ENCODE results near the gene RET. TPM values are rescaled to one million over a fixed set of nuclear protein-coding genes. Genes with fewer than 3 reads are reported as not detected.
"Not testable (repeated sequence)": the region's sequence is repeated elsewhere in the genome, so short reads cannot be mapped to it uniquely, and the experiment has no call there.

RET gene
- total RNA-seq, 2 donors from 2014 or later: not detected

GRCh38 chr10:43131906-43132305, 55.0 kb downstream of the RET start:
- Mint-ChIP-seq H3K4me1 (ENCODE audit: low read depth in 2 of 2) (peaks cover 68 to 75% of the 10 kb centered on the region in 2 donors), H3K36me3 (no peaks in the 10 kb centered on the region), H3K9me3 (no peaks in the 10 kb centered on the region), H3K27ac (peak overlapping the region; percentile 36 to 91), H3K4me3 (no peak overlapping the region), H3K27me3 (no peaks in the 10 kb centered on the region)
- ATAC-seq (no peak), DNase-seq (ENCODE audit: low spot score) (no peak)

GRCh38 chr10:43132867-43133787, 56.3 kb downstream of the RET start:
- no peak overlapping the region for H3K4me3 Mint-ChIP-seq
- H3K9me3 Mint-ChIP-seq: no peaks in the 10 kb centered on the region
- peaks cover 64 to 65% of the 10 kb centered on the region in 2 donors for H3K4me1 Mint-ChIP-seq (ENCODE audit: low read depth in 2 of 2)
- H3K27ac Mint-ChIP-seq: peak overlapping the region in 1 of 2 donors; percentile 72
- DNase-seq (ENCODE audit: low spot score): peak; percentile 35
- H3K27me3 Mint-ChIP-seq: no peaks in the 10 kb centered on the region
- no peaks in the 10 kb centered on the region for H3K36me3 Mint-ChIP-seq
- no peak for ATAC-seq

GRCh38 chr10:43134126-43134905, 57.4 kb downstream of the RET start:
- H3K4me1 Mint-ChIP-seq (ENCODE audit: low read depth in 2 of 2): peaks cover 58% of the 10 kb centered on the region in 2 donors
- no peaks in the 10 kb centered on the region for H3K27me3 Mint-ChIP-seq
- no peak overlapping the region for H3K4me3 Mint-ChIP-seq
- no peak overlapping the region for H3K27ac Mint-ChIP-seq
- H3K36me3 Mint-ChIP-seq: peaks cover 4% of the 10 kb centered on the region
- ATAC-seq (no peak), DNase-seq (ENCODE audit: low spot score) (no peak)
- H3K9me3 Mint-ChIP-seq: no peaks in the 10 kb centered on the region

DNA sequence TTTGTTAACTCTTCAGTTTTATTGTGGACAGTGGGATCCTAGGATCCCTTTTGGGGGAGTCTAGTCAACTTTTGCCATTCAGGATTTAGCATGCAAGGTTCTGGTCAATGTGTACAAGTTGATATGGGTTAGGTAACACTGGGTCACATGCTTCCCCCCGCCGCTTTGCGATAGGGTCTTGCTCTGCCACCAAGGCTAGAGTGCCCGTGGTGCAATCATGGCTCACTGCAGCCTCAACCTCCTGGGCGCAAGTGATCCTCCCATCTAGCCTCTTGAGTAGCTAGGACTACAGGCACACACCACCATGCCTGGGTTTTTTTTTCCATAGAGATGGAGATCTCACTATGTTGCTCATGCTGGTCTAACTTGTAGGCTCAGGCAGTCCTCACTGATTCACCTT, 58.2 kb downstream of the RET start:
- Mint-ChIP-seq H3K27ac (peak overlapping the region; percentile 90 to 92), H3K36me3 (peaks cover 4% of the 10 kb centered on the region), H3K9me3 (no peaks in the 10 kb centered on the region), H3K4me3 (no peak overlapping the region), H3K4me1 (ENCODE audit: low read depth in 2 of 2) (peaks cover 58 to 60% of the 10 kb centered on the region in 2 donors), H3K27me3 (no peaks in the 10 kb centered on the region)
- ATAC-seq (no peak), DNase-seq (ENCODE audit: low spot score) (no peak)

GRCh38 chr10:43135656-43136055, 58.8 kb downstream of the RET start:
- peaks cover 59 to 61% of the 10 kb centered on the region in 2 donors for H3K4me1 Mint-ChIP-seq (ENCODE audit: low read depth in 2 of 2)
- H3K36me3 Mint-ChIP-seq: peaks cover 4% of the 10 kb centered on the region
- peak overlapping the region; percentile 91 for H3K4me3 Mint-ChIP-seq
- no peak for ATAC-seq
- no peaks in the 10 kb centered on the region for H3K9me3 Mint-ChIP-seq
- H3K27ac Mint-ChIP-seq: peak overlapping the region; percentile 90 to 92
- no peaks in the 10 kb centered on the region for H3K27me3 Mint-ChIP-seq
- no peak for DNase-seq (ENCODE audit: low spot score)

DNA sequence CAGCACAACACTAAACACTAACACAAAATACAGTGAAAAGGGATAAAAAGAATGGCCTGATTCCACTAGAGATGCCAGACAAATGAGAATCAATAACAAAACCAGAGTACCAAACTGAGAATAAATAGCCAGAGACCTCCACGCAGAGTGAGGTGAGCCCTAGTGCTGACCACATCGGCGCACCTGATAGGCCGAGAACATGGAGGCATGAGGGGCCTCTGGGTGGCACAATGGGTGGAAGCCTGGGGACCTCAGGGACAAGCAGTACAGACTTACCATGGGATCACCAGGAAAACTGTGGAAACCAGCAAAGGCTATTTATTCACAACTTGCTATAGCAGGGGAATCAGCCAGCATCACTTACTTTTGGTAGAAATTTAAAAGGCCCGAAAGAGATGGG, 59.6 kb downstream of the RET start:
- peaks cover 4% of the 10 kb centered on the region for H3K36me3 Mint-ChIP-seq
- peak overlapping the region; percentile 91 for H3K4me3 Mint-ChIP-seq
- peaks cover 55 to 61% of the 10 kb centered on the region in 2 donors for H3K4me1 Mint-ChIP-seq (ENCODE audit: low read depth in 2 of 2)
- DNase-seq (ENCODE audit: low spot score) (no peak), ATAC-seq (no peak)
- H3K9me3 Mint-ChIP-seq: no peaks in the 10 kb centered on the region
- peak overlapping the region; percentile 90 to 92 for H3K27ac Mint-ChIP-seq
- no peaks in the 10 kb centered on the region for H3K27me3 Mint-ChIP-seq

DNA sequence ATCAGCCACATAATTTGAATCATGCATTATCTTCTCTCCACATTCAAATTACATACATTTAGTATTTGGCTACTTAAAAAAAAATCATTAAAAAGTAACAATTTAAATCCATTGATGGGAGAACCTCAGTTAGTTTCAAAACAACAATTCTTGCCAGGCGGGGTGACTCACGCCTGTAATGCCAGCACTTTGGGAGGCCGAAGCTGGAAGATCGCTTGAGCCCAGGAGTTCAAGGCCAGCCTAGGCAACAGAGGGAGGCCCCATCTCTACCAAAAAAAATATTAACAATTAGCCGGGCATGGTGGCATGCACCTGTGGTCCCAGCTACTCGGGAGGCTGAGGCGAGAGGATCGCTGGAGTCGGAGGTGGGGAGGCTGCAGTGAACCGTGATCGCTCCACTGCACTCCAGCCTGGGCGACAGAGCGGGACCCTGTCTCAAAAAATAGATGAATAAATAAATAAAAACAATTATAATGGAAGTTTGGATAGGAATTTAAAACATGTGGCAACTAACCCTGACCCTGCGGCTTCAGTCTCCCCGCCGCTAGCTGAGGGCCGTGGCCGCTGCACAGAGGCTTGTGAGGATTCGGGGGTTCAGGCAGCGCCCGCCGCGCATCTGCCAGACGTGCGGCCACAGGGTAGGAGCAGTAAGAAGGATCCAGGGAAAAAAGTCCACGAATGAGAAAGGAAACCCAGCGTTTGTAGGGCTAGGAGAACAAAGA, 60.3 kb downstream of the RET start:
- peak overlapping the region; percentile 91 for H3K4me3 Mint-ChIP-seq
- H3K36me3 Mint-ChIP-seq: peaks cover 4% of the 10 kb centered on the region

DNA sequence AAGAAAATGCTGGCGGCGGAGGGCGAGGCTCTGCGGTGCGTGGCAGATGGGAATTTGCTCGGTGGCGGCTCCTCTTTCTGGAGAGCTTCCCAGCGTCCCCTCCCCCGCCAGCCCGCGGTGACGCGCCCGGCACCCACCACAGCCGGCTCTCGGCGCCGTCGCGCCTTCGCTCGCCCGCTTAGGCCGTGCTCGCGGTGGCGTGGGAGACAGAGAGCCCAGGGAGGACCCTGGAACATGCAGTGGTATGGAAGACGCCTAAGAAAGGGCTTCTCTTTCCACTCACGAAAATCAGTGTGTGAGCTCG, 60.8 kb downstream of the RET start:
- H3K4me1 Mint-ChIP-seq (ENCODE audit: low read depth in 2 of 2): peaks cover 58 to 66% of the 10 kb centered on the region in 2 donors
- H3K27ac Mint-ChIP-seq: peak overlapping the region; percentile 90 to 92
- peak; percentile 43 for ATAC-seq

More for the DNA sequence above, 60.3 kb downstream of the RET start:
- Mint-ChIP-seq H3K27ac (peak overlapping the region; percentile 90 to 92), H3K9me3 (no peaks in the 10 kb centered on the region), H3K27me3 (no peaks in the 10 kb centered on the region), H3K4me1 (ENCODE audit: low read depth in 2 of 2) (peaks cover 53 to 62% of the 10 kb centered on the region in 2 donors)
- no peak for ATAC-seq
- no peak for DNase-seq (ENCODE audit: low spot score)

GRCh38 chr10:43138021-43138756, 61.3 kb downstream of the RET start, which contains the start of gene CSGALNACT2:
CSGALNACT2 (plus strand) TSS chr10:43138445; CDS start chr10:43155150, 16,705 bp downstream.
- no peaks in the 10 kb centered on the region for H3K9me3 Mint-ChIP-seq
- H3K27ac Mint-ChIP-seq: peak within 1 kb of the TSS; percentile 90 to 92
- no peaks in the 10 kb centered on the region for H3K27me3 Mint-ChIP-seq
- DNase-seq (ENCODE audit: low spot score) (peak; percentile 93), ATAC-seq (peak; percentile 86 to 93)
- H3K4me3 Mint-ChIP-seq: peak within 1 kb of the TSS; percentile 91
- peaks cover 4% of the 10 kb centered on the region for H3K36me3 Mint-ChIP-seq
- peaks cover 54 to 64% of the 10 kb centered on the region in 2 donors for H3K4me1 Mint-ChIP-seq (ENCODE audit: low read depth in 2 of 2)

More for the DNA sequence above, 60.8 kb downstream of the RET start:
- Mint-ChIP-seq H3K36me3 (peaks cover 4% of the 10 kb centered on the region), H3K9me3 (no peaks in the 10 kb centered on the region), H3K27me3 (no peaks in the 10 kb centered on the region), H3K4me3 (peak overlapping the region; percentile 91)
- no peak for DNase-seq (ENCODE audit: low spot score)

DNA sequence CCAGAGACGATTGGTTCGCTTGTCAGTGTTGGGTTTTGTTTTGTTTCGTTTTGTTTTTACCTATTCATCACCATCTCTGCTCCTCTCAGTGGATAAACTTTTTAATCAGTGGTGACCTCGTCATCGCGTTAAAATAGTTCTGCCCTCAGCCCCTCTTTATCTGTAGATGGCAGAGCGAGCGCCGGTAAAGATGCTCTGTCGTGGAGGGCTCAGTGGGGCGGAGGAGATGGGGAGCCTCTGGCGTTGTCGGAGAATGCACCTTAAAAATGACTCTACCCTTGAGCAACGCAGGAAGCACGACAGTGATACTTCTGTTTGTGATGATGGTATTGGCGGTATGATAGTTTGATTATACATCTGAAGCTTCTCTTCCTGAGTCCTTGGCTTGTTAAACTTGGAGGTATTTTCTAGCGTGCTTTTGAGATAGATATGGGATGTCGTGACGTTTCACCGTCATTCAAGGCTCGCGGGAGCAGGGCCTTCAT, 61.9 kb downstream of the RET start:
- ATAC-seq (peak; percentile 66 to 74), DNase-seq (ENCODE audit: low spot score) (no peak)
- peak overlapping the region; percentile 91 for H3K4me3 Mint-ChIP-seq
- H3K36me3 Mint-ChIP-seq: peaks cover 4% of the 10 kb centered on the region
- H3K4me1 Mint-ChIP-seq (ENCODE audit: low read depth in 2 of 2): peaks cover 54 to 68% of the 10 kb centered on the region in 2 donors
- no peaks in the 10 kb centered on the region for H3K9me3 Mint-ChIP-seq
- no peaks in the 10 kb centered on the region for H3K27me3 Mint-ChIP-seq
- H3K27ac Mint-ChIP-seq: peak overlapping the region; percentile 90 to 92

DNA sequence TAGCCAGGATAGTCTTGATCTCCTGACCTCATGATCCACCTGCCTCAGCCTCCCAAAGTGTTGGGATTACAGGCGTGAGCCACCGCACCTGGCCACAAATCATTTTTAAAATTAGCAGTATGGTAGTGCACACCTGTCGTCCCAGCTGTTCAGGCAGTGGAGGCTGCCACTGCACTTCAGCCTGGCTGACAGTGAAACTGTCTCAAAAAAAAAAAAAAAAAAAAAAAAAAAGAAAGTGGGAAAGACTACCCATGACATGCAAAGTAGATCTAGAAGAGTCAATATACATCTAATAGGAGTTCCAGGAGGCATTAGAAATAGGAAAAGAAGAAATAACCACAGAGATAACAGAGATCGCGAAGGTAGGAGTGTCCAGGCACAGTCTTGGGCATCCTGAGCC, 64.6 kb downstream of the RET start:
- no peak overlapping the region for H3K4me3 Mint-ChIP-seq
- no peak for ATAC-seq
- no peaks in the 10 kb centered on the region for H3K9me3 Mint-ChIP-seq
- H3K4me1 Mint-ChIP-seq (ENCODE audit: low read depth in 2 of 2): peaks cover 50 to 64% of the 10 kb centered on the region in 2 donors
- peaks cover 4% of the 10 kb centered on the region for H3K36me3 Mint-ChIP-seq
- H3K27me3 Mint-ChIP-seq: no peaks in the 10 kb centered on the region
- H3K27ac Mint-ChIP-seq: peak overlapping the region; percentile 5 to 90
- no peak for DNase-seq (ENCODE audit: low spot score)

DNA sequence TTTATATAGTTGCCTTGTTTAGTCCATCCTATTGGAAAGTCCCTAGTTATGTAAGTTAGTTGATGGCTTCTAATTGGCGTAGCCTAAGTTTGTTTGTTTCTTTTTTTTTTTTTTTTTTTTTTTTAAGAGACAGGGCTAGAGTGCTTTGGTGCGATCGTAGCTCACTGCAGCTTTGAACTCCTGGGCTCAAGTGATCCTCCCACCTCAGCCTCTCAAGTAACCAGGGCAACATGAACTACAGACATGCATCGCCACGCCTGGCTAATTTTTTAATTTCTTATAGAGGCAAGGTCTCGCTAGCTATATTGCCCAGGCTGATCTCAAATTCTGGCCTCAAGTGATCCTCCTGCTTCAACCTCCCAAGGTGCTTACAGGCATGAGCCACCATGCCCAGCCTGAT, 68.4 kb downstream of the RET start:
- no peak for DNase-seq (ENCODE audit: low spot score)
- Mint-ChIP-seq H3K4me1 (ENCODE audit: low read depth in 2 of 2) (peaks cover 58 to 69% of the 10 kb centered on the region in 2 donors), H3K27ac (peak overlapping the region in 1 of 2 donors; percentile 61)

GRCh38 chr10:43145936-43146335, 69.1 kb downstream of the RET start:
- H3K4me3 Mint-ChIP-seq; DNase-seq (ENCODE audit: low spot score); H3K9me3 Mint-ChIP-seq; ATAC-seq; H3K36me3 Mint-ChIP-seq; H3K27me3 Mint-ChIP-seq: not testable (repeated sequence)
- H3K4me1 Mint-ChIP-seq (ENCODE audit: low read depth in 2 of 2): peaks cover 59 to 69% of the 10 kb centered on the region in 2 donors
- H3K27ac Mint-ChIP-seq: peak overlapping the region in 1 of 2 donors; percentile 61

More for the DNA sequence above, 68.4 kb downstream of the RET start:
- Mint-ChIP-seq H3K36me3 (no peaks in the 10 kb centered on the region), H3K27me3 (no peaks in the 10 kb centered on the region), H3K4me3 (no peak overlapping the region), H3K9me3 (no peaks in the 10 kb centered on the region)
- ATAC-seq: no peak

All from natural killer cell treated with Interleukin-12 subunit alpha and Interleukin-12 subunit beta and Interleukin-15 and Interleukin-18, amount 100 ng/mL, for 72 hours (primary cell).